Measurements from ENCODE around the gene KIF20B.
"Not testable (repeated sequence)": the region's sequence is repeated elsewhere in the genome, so short reads cannot be mapped to it uniquely, and the experiment has no call there.

The KIF20B gene

GRCh38 chr10:89745903-89746302, 44.5 kb downstream of the KIF20B start:
- no peak overlapping the region for H3K27ac ChIP-seq
- ChIA-PET POLR2A (ENCODE audit: low non-redundant PET) (no interaction called here), CTCF (interaction anchor here (0.6 kb wide), 1 partner anchor 27 kb away, joined by 4 read pairs; no protein-coding TSS in a partner anchor)
- DNase-seq (ENCODE audit: low spot score) = no peak
- no peak for TF ChIP-seq CTCF (conservative IDR thresholded peaks at IDR 0.05; ENCODE audit: low read depth)

DNA sequence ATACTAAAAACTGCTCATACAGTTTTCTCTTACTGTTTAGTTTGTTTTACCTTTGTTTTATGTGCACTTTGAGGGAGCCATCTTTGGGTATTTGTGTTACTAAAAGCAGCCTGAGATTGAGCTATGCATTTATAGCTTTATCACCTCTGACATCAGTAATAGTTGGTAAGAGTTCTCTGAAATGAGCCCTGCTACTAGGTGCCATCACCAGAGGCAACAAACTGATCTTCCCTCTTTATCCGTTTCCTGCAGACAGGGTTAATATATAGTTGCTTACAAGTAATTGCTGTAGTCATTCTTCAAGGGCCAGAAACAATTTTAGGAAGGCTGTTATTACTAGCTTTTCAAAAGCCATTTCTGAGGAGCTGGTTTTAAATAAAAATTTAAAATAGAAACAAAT, 49.1 kb downstream of the KIF20B start:
- TF ChIP-seq CTCF (conservative IDR thresholded peaks at IDR 0.05; ENCODE audit: low read depth) = no peak
- H3K27ac ChIP-seq = no peak overlapping the region
- DNase-seq (ENCODE audit: low spot score) = no peak
- ChIA-PET POLR2A (ENCODE audit: low non-redundant PET) (no interaction called here), CTCF (no interaction called here)

- no peak for DNase-seq (ENCODE audit: low spot score)
- no peak overlapping the region for H3K27ac ChIP-seq
- ChIA-PET POLR2A (ENCODE audit: low non-redundant PET) (no interaction called here), CTCF (interaction anchor here (0.6 kb wide), 1 partner anchor 432 kb away, joined by 5 read pairs; no protein-coding TSS in a partner anchor)
- no peak for TF ChIP-seq CTCF (conservative IDR thresholded peaks at IDR 0.05; ENCODE audit: low read depth)
Observed at GRCh38 chr10:89755374-89755773, 54.0 kb downstream of the KIF20B start.

- no peak for DNase-seq (ENCODE audit: low spot score)
- CTCF ChIA-PET = no interaction called here
- POLR2A ChIA-PET (ENCODE audit: low non-redundant PET) = no interaction called here
- H3K27ac ChIP-seq = no peak overlapping the region
- no peak for TF ChIP-seq CTCF (conservative IDR thresholded peaks at IDR 0.05; ENCODE audit: low read depth)
Observed at GRCh38 chr10:89759531-89759930, 58.1 kb downstream of the KIF20B start.

GRCh38 chr10:89763671-89764070, 62.3 kb downstream of the KIF20B start:
- POLR2A ChIA-PET (ENCODE audit: low non-redundant PET); H3K27ac ChIP-seq; DNase-seq (ENCODE audit: low spot score): not testable (repeated sequence)
- CTCF ChIA-PET = interaction anchor here (0.6 to 0.7 kb wide), 2 partner anchors 10 to 148 kb away, joined by 3 read pairs; no protein-coding TSS in a partner anchor

GRCh38 chr10:89771684-89772083, 70.3 kb downstream of the KIF20B start:
- H3K27ac ChIP-seq = no peak overlapping the region
- DNase-seq (ENCODE audit: low spot score) = no peak
- ChIA-PET CTCF (interaction anchor here (0.6 to 2.0 kb wide), 2 partner anchors 15 to 292 kb away, joined by 4 to 6 read pairs; no protein-coding TSS in a partner anchor), POLR2A (ENCODE audit: low non-redundant PET) (no interaction called here)
- no peak for TF ChIP-seq CTCF (conservative IDR thresholded peaks at IDR 0.05; ENCODE audit: low read depth)

- no peak for DNase-seq (ENCODE audit: low spot score)
- H3K27ac ChIP-seq = no peak overlapping the region
- TF ChIP-seq CTCF (conservative IDR thresholded peaks at IDR 0.05; ENCODE audit: low read depth) = no peak
- ChIA-PET POLR2A (ENCODE audit: low non-redundant PET) (no interaction called here), CTCF (interaction anchor here (0.6 to 0.7 kb wide), 3 partner anchors 10 to 890 kb away, joined by 3 to 5 read pairs (median 4); no protein-coding TSS in a partner anchor)
Observed at GRCh38 chr10:89773081-89773480, 71.7 kb downstream of the KIF20B start.

All from RWPE1 (cell line).